Measurements from ENCODE around the gene ZNF611.

ZNF611 gene

DNA sequence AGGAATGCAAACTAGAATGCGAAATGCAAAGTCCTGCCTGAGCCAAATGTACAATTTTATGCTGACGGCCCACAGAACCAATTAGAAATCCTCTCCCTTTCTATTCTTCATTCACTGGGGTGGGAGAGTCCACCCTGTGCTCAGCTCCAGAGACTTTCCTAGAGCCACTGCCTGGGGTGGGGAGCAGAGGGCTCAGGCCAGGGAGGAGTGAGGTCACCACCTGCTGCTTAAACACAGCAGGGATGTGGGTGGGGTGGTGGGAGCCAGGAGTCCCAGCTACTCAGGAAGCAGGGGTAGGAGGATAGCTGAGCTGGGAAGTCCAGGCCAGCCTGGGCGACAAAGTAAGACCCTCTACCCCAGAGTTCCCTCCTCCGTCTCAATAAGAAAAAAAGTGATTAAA lies 69.8 kb downstream of the ZNF611 start:
- no peak overlapping the region for H3K4me2 ChIP-seq (ENCODE audit: low read depth, low read length, poor library complexity, severe bottlenecking)
- no peaks in the 10 kb centered on the region for H3K9me2 ChIP-seq (replicated peaks; ENCODE audit: insufficient read depth, low read length)
- peaks cover 59% of the 10 kb centered on the region for H3K79me2 ChIP-seq (ENCODE audit: insufficient read depth, low read length)
- no peaks in the 10 kb centered on the region for H3F3A ChIP-seq (ENCODE audit: insufficient read depth)
- H4K20me1 ChIP-seq (ENCODE audit: low read depth, low read length) = no peaks in the 10 kb centered on the region
- no peaks in the 10 kb centered on the region for H3K9me3 ChIP-seq (ENCODE audit: insufficient read depth, low read length)
- peaks cover 6% of the 10 kb centered on the region; the same call in 1 of the 2 replicates for H3K36me3 ChIP-seq (ENCODE audit: low read length)
- TF ChIP-seq, protein P1, sequence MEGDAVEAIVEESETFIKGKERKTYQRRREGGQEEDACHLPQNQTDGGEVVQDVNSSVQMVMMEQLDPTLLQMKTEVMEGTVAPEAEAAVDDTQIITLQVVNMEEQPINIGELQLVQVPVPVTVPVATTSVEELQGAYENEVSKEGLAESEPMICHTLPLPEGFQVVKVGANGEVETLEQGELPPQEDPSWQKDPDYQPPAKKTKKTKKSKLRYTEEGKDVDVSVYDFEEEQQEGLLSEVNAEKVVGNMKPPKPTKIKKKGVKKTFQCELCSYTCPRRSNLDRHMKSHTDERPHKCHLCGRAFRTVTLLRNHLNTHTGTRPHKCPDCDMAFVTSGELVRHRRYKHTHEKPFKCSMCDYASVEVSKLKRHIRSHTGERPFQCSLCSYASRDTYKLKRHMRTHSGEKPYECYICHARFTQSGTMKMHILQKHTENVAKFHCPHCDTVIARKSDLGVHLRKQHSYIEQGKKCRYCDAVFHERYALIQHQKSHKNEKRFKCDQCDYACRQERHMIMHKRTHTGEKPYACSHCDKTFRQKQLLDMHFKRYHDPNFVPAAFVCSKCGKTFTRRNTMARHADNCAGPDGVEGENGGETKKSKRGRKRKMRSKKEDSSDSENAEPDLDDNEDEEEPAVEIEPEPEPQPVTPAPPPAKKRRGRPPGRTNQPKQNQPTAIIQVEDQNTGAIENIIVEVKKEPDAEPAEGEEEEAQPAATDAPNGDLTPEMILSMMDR (IDR thresholded peaks at IDR 0.05; ENCODE audit: insufficient read depth, low read length, poor library complexity, severe bottlenecking) = no peak
- TF ChIP-seq EZH2phosphoT487 (conservative IDR thresholded peaks at IDR 0.05; ENCODE audit: low read length) = no peak
- H3K27me3 ChIP-seq (ENCODE audit: low read length) = no peaks in the 10 kb centered on the region
- no peak overlapping the region for H3K27ac ChIP-seq (ENCODE audit: low read depth, low read length)
- no peak overlapping the region for H2AFZ ChIP-seq (ENCODE audit: low read depth, low read length, severe bottlenecking)
- no peak overlapping the region for H3K9ac ChIP-seq (ENCODE audit: low read length)
- no peak overlapping the region for H3K4me3 ChIP-seq (ENCODE audit: insufficient read depth, low read length, poor library complexity, severe bottlenecking)

DNA sequence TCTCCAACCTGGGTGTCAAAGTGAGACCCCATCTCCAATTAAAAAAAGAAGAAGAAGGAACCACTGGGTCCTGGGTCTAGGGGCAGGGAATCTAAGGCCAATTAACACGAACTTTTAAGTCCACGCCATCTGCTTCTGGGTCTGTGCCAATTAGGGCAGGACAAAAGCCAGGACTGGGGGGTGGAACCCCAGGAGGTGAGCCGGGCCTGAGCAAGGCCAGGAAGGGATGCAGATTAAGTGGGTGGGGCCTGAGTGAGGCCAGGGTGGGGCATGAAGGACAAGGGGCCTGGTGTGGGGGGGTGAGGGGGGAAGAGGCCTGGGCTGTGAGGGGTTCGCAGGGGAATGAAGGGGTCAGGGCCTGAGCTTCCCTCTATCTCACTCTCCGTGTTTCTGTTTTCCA lies 70.4 kb downstream of the ZNF611 start:
- Histone ChIP-seq H3K9me2 (replicated peaks; ENCODE audit: insufficient read depth, low read length) (no peaks in the 10 kb centered on the region), H3K27ac (ENCODE audit: low read depth, low read length) (no peak overlapping the region), H3K9ac (ENCODE audit: low read length) (no peak overlapping the region), H3K79me2 (ENCODE audit: insufficient read depth, low read length) (peaks cover 55% of the 10 kb centered on the region), H2AFZ (ENCODE audit: low read depth, low read length, severe bottlenecking) (no peak overlapping the region), H3K9me3 (ENCODE audit: insufficient read depth, low read length) (no peaks in the 10 kb centered on the region), H4K20me1 (ENCODE audit: low read depth, low read length) (no peaks in the 10 kb centered on the region), H3K4me3 (ENCODE audit: insufficient read depth, low read length, poor library complexity, severe bottlenecking) (no peak overlapping the region), H3F3A (ENCODE audit: insufficient read depth) (no peaks in the 10 kb centered on the region), H3K27me3 (ENCODE audit: low read length) (no peaks in the 10 kb centered on the region), H3K36me3 (ENCODE audit: low read length) (peaks cover 9% of the 10 kb centered on the region; the same call in 1 of the 2 replicates), H3K4me2 (ENCODE audit: low read depth, low read length, poor library complexity, severe bottlenecking) (no peak overlapping the region)
- TF ChIP-seq, protein P1 (IDR thresholded peaks at IDR 0.05; ENCODE audit: insufficient read depth, low read length, poor library complexity, severe bottlenecking) = no peak
- no peak for TF ChIP-seq EZH2phosphoT487 (conservative IDR thresholded peaks at IDR 0.05; ENCODE audit: low read length)

DNA sequence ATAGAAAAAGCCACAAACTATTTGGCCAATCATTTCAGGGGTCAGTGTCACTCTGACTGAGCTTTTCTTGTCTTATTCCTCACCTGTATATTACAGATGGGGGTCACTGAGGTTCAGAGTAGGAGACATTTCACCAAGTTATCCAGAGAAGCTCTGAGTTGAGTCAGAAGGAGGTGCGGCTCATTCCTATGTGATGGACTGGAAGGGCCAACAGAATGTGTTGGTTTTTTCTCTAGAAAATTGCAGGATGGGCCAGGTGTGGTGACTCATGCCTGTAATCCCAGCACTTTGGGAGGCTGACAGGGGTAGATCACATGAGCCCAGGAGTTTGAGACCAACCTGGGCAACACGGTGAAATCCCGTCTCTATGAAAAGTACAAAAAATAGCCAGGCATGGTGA lies 72.2 kb downstream of the ZNF611 start:
- H3K79me2 ChIP-seq (ENCODE audit: insufficient read depth, low read length) = peaks cover 45% of the 10 kb centered on the region
- no peak overlapping the region for H2AFZ ChIP-seq (ENCODE audit: low read depth, low read length, severe bottlenecking)
- H3F3A ChIP-seq (ENCODE audit: insufficient read depth) = no peaks in the 10 kb centered on the region
- peaks cover 7% of the 10 kb centered on the region; the same call in 1 of the 2 replicates for H3K36me3 ChIP-seq (ENCODE audit: low read length)
- H4K20me1 ChIP-seq (ENCODE audit: low read depth, low read length) = no peaks in the 10 kb centered on the region
- no peak for TF ChIP-seq EZH2phosphoT487 (conservative IDR thresholded peaks at IDR 0.05; ENCODE audit: low read length)
- TF ChIP-seq, protein P1 (IDR thresholded peaks at IDR 0.05; ENCODE audit: insufficient read depth, low read length, poor library complexity, severe bottlenecking) = no peak
- H3K9me2 ChIP-seq (replicated peaks; ENCODE audit: insufficient read depth, low read length) = no peaks in the 10 kb centered on the region
- no peaks in the 10 kb centered on the region for H3K9me3 ChIP-seq (ENCODE audit: insufficient read depth, low read length)
- no peak overlapping the region for H3K9ac ChIP-seq (ENCODE audit: low read length)
- no peak overlapping the region for H3K4me2 ChIP-seq (ENCODE audit: low read depth, low read length, poor library complexity, severe bottlenecking)
- H3K27ac ChIP-seq (ENCODE audit: low read depth, low read length) = no peak overlapping the region
- no peaks in the 10 kb centered on the region for H3K27me3 ChIP-seq (ENCODE audit: low read length)
- H3K4me3 ChIP-seq (ENCODE audit: insufficient read depth, low read length, poor library complexity, severe bottlenecking) = no peak overlapping the region
